ENCODE measurements around the gene RPH3AL.

Gene RPH3AL

DNA sequence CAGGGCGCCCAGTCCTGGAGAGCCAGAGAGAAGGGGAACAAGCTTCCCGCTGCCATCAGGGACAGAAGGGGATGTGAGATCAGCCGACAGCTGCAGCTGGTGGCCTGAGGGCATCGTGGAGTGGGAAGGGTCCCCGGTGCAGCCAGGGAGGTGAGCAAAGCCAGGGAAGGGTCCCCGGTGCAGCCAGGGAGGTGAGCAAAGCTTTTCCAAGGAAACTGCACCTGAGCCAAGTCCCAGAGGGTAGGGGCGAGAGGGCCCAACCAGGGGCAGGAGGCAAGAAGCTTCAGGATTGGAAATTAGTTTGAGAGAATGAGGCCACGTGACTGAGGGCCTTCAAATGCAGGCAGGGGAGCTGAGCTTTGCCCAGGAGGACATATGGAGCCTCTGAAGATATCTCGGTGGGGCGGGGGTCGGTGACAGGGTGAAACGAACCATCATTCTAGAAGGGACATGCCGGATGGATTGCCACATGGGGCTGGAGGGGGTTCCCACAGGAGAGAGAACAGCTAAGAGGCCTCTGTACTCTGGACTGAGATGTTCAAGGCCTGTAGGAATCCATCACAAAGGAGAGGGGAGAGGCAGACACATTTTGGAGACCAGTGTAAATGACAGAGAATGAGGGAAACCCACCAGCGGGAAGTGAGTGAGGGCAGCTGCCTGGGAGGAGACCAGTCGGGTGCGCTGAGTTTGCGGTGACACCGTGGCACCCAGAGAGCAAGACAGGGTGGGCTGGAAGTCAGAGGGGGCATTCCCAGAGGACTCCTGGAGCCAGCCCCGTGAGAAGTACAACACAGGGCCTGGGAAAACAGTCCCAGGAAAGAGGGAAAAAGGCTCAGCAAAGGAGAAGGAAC, 31.4 kb upstream of the RPH3AL start:
- H3K36me3 ChIP-seq (ENCODE audit: low read depth): no peaks in the 10 kb centered on the region
- ATAC-seq (ENCODE audit: low read depth) (no peak), DNase-seq (ENCODE audit: low spot score) (no peak)
- H3K9me3 ChIP-seq (ENCODE audit: severe bottlenecking): no peaks in the 10 kb centered on the region
- H3K4me1 ChIP-seq (ENCODE audit: insufficient read depth, poor library complexity, severe bottlenecking): no peaks in the 10 kb centered on the region
- H3K27me3 ChIP-seq (ENCODE audit: insufficient read depth, poor library complexity, severe bottlenecking): peaks cover 5% of the 10 kb centered on the region
- no peak overlapping the region for H3K4me3 ChIP-seq (ENCODE audit: severe bottlenecking)
- H3K27ac ChIP-seq (ENCODE audit: poor library complexity, severe bottlenecking): no peak overlapping the region
- TF ChIP-seq, protein P1, sequence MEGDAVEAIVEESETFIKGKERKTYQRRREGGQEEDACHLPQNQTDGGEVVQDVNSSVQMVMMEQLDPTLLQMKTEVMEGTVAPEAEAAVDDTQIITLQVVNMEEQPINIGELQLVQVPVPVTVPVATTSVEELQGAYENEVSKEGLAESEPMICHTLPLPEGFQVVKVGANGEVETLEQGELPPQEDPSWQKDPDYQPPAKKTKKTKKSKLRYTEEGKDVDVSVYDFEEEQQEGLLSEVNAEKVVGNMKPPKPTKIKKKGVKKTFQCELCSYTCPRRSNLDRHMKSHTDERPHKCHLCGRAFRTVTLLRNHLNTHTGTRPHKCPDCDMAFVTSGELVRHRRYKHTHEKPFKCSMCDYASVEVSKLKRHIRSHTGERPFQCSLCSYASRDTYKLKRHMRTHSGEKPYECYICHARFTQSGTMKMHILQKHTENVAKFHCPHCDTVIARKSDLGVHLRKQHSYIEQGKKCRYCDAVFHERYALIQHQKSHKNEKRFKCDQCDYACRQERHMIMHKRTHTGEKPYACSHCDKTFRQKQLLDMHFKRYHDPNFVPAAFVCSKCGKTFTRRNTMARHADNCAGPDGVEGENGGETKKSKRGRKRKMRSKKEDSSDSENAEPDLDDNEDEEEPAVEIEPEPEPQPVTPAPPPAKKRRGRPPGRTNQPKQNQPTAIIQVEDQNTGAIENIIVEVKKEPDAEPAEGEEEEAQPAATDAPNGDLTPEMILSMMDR (IDR thresholded peaks at IDR 0.05; ENCODE audit: poor library complexity, severe bottlenecking): no peak

DNA sequence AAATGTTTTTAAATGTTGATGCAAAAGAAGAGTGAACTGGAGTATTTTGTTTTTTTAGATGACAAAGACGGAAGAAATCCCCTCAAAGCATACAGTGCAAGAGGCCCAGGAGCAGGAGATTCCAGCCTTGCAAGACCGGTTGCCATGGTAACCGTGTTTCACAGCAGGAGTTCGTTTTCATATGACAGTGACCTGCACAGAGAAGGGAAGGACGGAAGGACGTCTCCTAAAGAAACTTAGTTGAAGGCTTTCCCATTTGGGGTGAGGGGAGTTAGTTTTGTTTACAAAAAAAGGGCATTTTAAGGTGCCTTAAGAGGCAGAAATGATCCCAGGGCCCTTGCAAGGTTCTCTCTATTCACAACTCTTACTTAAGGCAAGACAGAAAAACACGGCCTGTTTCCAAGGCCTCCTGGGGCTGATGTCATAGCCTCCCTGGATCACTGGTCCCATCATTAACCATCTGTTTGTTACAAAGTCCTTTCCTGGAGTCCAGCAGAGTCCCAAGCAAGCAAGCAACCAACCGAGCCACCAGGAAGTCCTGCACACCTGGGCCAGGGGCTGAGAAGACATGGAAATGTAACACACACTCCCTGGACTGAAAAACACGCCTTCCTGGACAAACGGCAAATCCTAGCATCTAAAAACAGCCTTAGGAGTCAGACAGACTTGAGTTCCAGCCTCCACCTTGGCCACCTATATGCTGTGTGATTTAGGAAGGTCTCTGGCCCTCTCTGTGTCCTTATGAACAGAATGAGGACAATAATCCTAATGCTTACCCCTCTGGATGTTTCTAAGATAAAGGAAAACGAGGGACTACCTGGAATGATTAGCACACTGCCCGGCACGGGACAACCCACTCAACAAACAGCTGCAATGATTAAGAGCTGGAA, 30.3 kb upstream of the RPH3AL start:
- ATAC-seq (ENCODE audit: low read depth): no peak
- H3K9me3 ChIP-seq (ENCODE audit: severe bottlenecking): no peaks in the 10 kb centered on the region
- peaks cover 5% of the 10 kb centered on the region for H3K27me3 ChIP-seq (ENCODE audit: insufficient read depth, poor library complexity, severe bottlenecking)
- no peaks in the 10 kb centered on the region for H3K36me3 ChIP-seq (ENCODE audit: low read depth)
- no peak overlapping the region for H3K27ac ChIP-seq (ENCODE audit: poor library complexity, severe bottlenecking)
- TF ChIP-seq, protein P1 (IDR thresholded peaks at IDR 0.05; ENCODE audit: poor library complexity, severe bottlenecking): no peak
- no peak overlapping the region for H3K4me3 ChIP-seq (ENCODE audit: severe bottlenecking)
- H3K4me1 ChIP-seq (ENCODE audit: insufficient read depth, poor library complexity, severe bottlenecking): no peaks in the 10 kb centered on the region
- no peak for DNase-seq (ENCODE audit: low spot score)

DNA sequence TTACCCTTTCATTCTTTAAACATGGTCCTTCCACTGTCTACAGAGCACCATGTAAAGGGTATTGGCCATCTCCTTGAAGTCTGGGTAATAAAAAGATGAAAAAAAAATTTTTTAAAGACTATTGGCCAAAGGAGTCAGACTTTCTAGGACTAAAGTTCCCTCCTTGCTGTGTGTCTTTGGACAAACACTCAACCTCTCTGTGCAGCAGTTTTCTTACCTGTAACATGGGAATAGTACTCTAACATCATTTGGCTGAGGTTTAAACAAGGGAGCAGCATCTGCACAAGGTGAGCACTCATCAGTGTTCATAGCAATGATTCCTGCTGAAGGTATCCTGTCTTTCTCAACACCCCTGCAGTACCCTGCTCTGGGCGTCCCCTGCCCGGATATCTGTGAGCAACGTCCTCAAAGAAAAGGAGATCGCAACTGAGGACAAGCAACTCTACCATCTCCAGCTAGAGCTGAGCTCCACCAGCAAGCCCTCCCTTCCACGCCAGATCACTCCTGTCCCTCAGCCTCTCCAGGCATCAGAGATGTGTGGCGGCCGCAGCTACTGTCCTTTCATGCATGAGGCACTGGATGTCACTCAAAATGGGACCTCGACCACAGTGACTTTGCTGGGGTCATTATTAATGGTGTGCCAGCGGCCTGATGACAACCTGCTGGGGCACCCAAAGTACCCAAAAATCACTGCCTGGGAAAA, 29.5 kb upstream of the RPH3AL start:
- ATAC-seq (ENCODE audit: low read depth): no peak
- TF ChIP-seq, protein P1 (IDR thresholded peaks at IDR 0.05; ENCODE audit: poor library complexity, severe bottlenecking): no peak

DNA sequence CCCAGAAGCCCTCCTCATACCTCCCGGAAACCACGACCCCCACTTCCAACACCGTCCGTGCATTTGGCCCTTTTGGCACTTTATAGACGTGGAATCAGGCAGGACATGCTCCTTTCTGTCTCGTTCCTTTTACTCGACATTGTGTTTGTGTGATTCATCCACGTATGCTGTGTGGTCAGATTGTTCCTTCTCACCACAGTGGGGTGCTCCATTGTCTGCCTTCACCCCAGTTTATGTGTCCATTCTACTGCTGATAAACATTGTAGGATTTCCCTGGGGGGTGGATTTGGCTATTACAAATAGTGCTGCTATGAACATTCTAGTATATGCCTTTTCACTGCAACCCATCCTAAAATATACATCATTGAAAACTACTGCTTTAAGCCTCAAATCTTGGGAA, 28.9 kb upstream of the RPH3AL start:
- no peak overlapping the region for H3K4me3 ChIP-seq (ENCODE audit: severe bottlenecking)
- TF ChIP-seq, protein P1 (IDR thresholded peaks at IDR 0.05; ENCODE audit: poor library complexity, severe bottlenecking): no peak
- H3K4me1 ChIP-seq (ENCODE audit: insufficient read depth, poor library complexity, severe bottlenecking): no peaks in the 10 kb centered on the region
- peaks cover 5% of the 10 kb centered on the region for H3K27me3 ChIP-seq (ENCODE audit: insufficient read depth, poor library complexity, severe bottlenecking)
- ATAC-seq (ENCODE audit: low read depth) (no peak), DNase-seq (ENCODE audit: low spot score) (no peak)
- H3K36me3 ChIP-seq (ENCODE audit: low read depth): no peaks in the 10 kb centered on the region
- no peaks in the 10 kb centered on the region for H3K9me3 ChIP-seq (ENCODE audit: severe bottlenecking)
- no peak overlapping the region for H3K27ac ChIP-seq (ENCODE audit: poor library complexity, severe bottlenecking)

More for the DNA sequence above, 29.5 kb upstream of the RPH3AL start:
- H3K4me3 ChIP-seq (ENCODE audit: severe bottlenecking): no peak overlapping the region
- H3K27me3 ChIP-seq (ENCODE audit: insufficient read depth, poor library complexity, severe bottlenecking): peaks cover 5% of the 10 kb centered on the region
- no peak overlapping the region for H3K27ac ChIP-seq (ENCODE audit: poor library complexity, severe bottlenecking)
- DNase-seq (ENCODE audit: low spot score): no peak
- H3K9me3 ChIP-seq (ENCODE audit: severe bottlenecking): no peaks in the 10 kb centered on the region
- H3K36me3 ChIP-seq (ENCODE audit: low read depth): no peaks in the 10 kb centered on the region
- H3K4me1 ChIP-seq (ENCODE audit: insufficient read depth, poor library complexity, severe bottlenecking): no peaks in the 10 kb centered on the region
